ENCODE data around the gene ITGAV. TPM values are rescaled to one million over a fixed set of nuclear protein-coding genes. Genes with fewer than 3 reads are reported as not detected.
A peak's percentile ranks its signal among the peaks of the same experiment; 100 is the strongest.

The ITGAV gene
- polyA plus RNA-seq, 3 donors from 2014 or later, result 1.3 to 4.0 (median 3.3) TPM

GRCh38 chr2:186636800-186637496 is 47.1 kb downstream of the ITGAV start:
- no peaks in the 10 kb centered on the region for H3K9me3 Mint-ChIP-seq
- peaks cover 4 to 18% (median 7%) of the 10 kb centered on the region in 3 donors for H3K36me3 Mint-ChIP-seq
- H3K27me3 Mint-ChIP-seq (ENCODE audit: low read depth in 3 of 3), result no peaks in the 10 kb centered on the region
- DNase-seq, result no peak
- H3K4me1 Mint-ChIP-seq, result no peaks in the 10 kb centered on the region
- H3K4me3 Mint-ChIP-seq, result no peak overlapping the region
- no peak overlapping the region for H3K27ac Mint-ChIP-seq

- Mint-ChIP-seq H3K4me3 (no peak overlapping the region), H3K27me3 (ENCODE audit: low read depth in 3 of 3) (no peaks in the 10 kb centered on the region), H3K9me3 (no peaks in the 10 kb centered on the region), H3K27ac (no peak overlapping the region), H3K4me1 (no peaks in the 10 kb centered on the region), H3K36me3 (peaks cover 4 to 18% (median 7%) of the 10 kb centered on the region in 3 donors)
- no peak for DNase-seq
Measured at GRCh38 chr2:186637497-186637800, 47.6 kb downstream of the ITGAV start.

- H3K4me1 Mint-ChIP-seq, result no peaks in the 10 kb centered on the region
- H3K27me3 Mint-ChIP-seq (ENCODE audit: low read depth in 3 of 3), result no peaks in the 10 kb centered on the region
- no peak overlapping the region for H3K27ac Mint-ChIP-seq
- peaks cover 4 to 22% (median 14%) of the 10 kb centered on the region in 3 donors for H3K36me3 Mint-ChIP-seq
- no peak for DNase-seq
- no peak overlapping the region for H3K4me3 Mint-ChIP-seq
- no peaks in the 10 kb centered on the region for H3K9me3 Mint-ChIP-seq
Measured at GRCh38 chr2:186639939-186640338, 50.1 kb downstream of the ITGAV start.

GRCh38 chr2:186641132-186641806 is 51.4 kb downstream of the ITGAV start:
- H3K27ac Mint-ChIP-seq, result no peak overlapping the region
- no peaks in the 10 kb centered on the region for H3K27me3 Mint-ChIP-seq (ENCODE audit: low read depth in 3 of 3)
- no peak for DNase-seq
- H3K4me3 Mint-ChIP-seq, result no peak overlapping the region
- H3K36me3 Mint-ChIP-seq, result peaks cover 4 to 22% (median 14%) of the 10 kb centered on the region in 3 donors
- no peaks in the 10 kb centered on the region for H3K4me1 Mint-ChIP-seq
- no peaks in the 10 kb centered on the region for H3K9me3 Mint-ChIP-seq

GRCh38 chr2:186641807-186642321 is 52.0 kb downstream of the ITGAV start:
- Mint-ChIP-seq H3K9me3 (no peaks in the 10 kb centered on the region), H3K4me1 (no peaks in the 10 kb centered on the region), H3K36me3 (peaks cover 4 to 20% (median 12%) of the 10 kb centered on the region in 3 donors), H3K27me3 (ENCODE audit: low read depth in 3 of 3) (no peaks in the 10 kb centered on the region), H3K27ac (no peak overlapping the region), H3K4me3 (no peak overlapping the region)
- DNase-seq, result peak; percentile 22 to 35 (median 26)

- Mint-ChIP-seq H3K36me3 (peaks cover 0 to 11% (median 9%) of the 10 kb centered on the region in 3 donors), H3K27me3 (ENCODE audit: low read depth in 3 of 3) (no peaks in the 10 kb centered on the region), H3K27ac (no peak overlapping the region), H3K4me3 (no peak overlapping the region), H3K4me1 (no peaks in the 10 kb centered on the region), H3K9me3 (no peaks in the 10 kb centered on the region)
- no peak for DNase-seq
Measured at GRCh38 chr2:186644791-186645190, 54.9 kb downstream of the ITGAV start.

- H3K27ac Mint-ChIP-seq, result no peak overlapping the region
- H3K36me3 Mint-ChIP-seq, result peaks cover 0 to 7% (median 4%) of the 10 kb centered on the region in 3 donors
- H3K9me3 Mint-ChIP-seq, result no peaks in the 10 kb centered on the region
- H3K4me3 Mint-ChIP-seq, result no peak overlapping the region
- no peak for DNase-seq
- H3K27me3 Mint-ChIP-seq (ENCODE audit: low read depth in 3 of 3), result no peaks in the 10 kb centered on the region
- no peaks in the 10 kb centered on the region for H3K4me1 Mint-ChIP-seq
Measured at GRCh38 chr2:186645999-186646398, 56.1 kb downstream of the ITGAV start.

- Mint-ChIP-seq H3K36me3 (peaks cover 0 to 5% (median 4%) of the 10 kb centered on the region in 3 donors), H3K4me3 (no peak overlapping the region), H3K9me3 (no peaks in the 10 kb centered on the region), H3K27ac (no peak overlapping the region), H3K4me1 (no peaks in the 10 kb centered on the region), H3K27me3 (ENCODE audit: low read depth in 3 of 3) (no peaks in the 10 kb centered on the region)
- DNase-seq, result no peak
Measured at GRCh38 chr2:186648130-186648529, 58.3 kb downstream of the ITGAV start.

- peaks cover 21 to 26% (median 24%) of the 10 kb centered on the region in 3 donors for H3K36me3 Mint-ChIP-seq
Measured at GRCh38 chr2:186653511-186653910, 63.7 kb downstream of the ITGAV start.

GRCh38 chr2:186659383-186659782 is 69.5 kb downstream of the ITGAV start:
- H3K4me3 Mint-ChIP-seq, result no peak overlapping the region
- DNase-seq, result no peak
- no peaks in the 10 kb centered on the region for H3K4me1 Mint-ChIP-seq
- peaks cover 24 to 45% (median 37%) of the 10 kb centered on the region in 3 donors for H3K36me3 Mint-ChIP-seq
- no peaks in the 10 kb centered on the region for H3K9me3 Mint-ChIP-seq
- H3K27ac Mint-ChIP-seq, result no peak overlapping the region
- H3K27me3 Mint-ChIP-seq (ENCODE audit: low read depth in 3 of 3), result no peaks in the 10 kb centered on the region

More at GRCh38 chr2:186653511-186653910, 63.7 kb downstream of the ITGAV start:
- Mint-ChIP-seq H3K27ac (no peak overlapping the region), H3K27me3 (ENCODE audit: low read depth in 3 of 3) (no peaks in the 10 kb centered on the region), H3K4me3 (no peak overlapping the region), H3K4me1 (no peaks in the 10 kb centered on the region), H3K9me3 (no peaks in the 10 kb centered on the region)
- no peak for DNase-seq

GRCh38 chr2:186664385-186665043 is 74.7 kb downstream of the ITGAV start:
- no peaks in the 10 kb centered on the region for H3K27me3 Mint-ChIP-seq (ENCODE audit: low read depth in 3 of 3)
- DNase-seq, result no peak
- no peak overlapping the region for H3K4me3 Mint-ChIP-seq
- peaks cover 24 to 50% (median 45%) of the 10 kb centered on the region in 3 donors for H3K36me3 Mint-ChIP-seq
- H3K4me1 Mint-ChIP-seq, result no peaks in the 10 kb centered on the region
- no peak overlapping the region for H3K27ac Mint-ChIP-seq
- no peaks in the 10 kb centered on the region for H3K9me3 Mint-ChIP-seq

- Mint-ChIP-seq H3K4me1 (no peaks in the 10 kb centered on the region), H3K9me3 (peaks cover 0 to 1% (median 0%) of the 10 kb centered on the region in 6 donors), H3K4me3 (no peak overlapping the region), H3K27ac (no peak overlapping the region), H3K36me3 (peaks cover 61 to 83% (median 71%) of the 10 kb centered on the region in 3 donors), H3K27me3 (ENCODE audit: low read depth in 3 of 3) (no peaks in the 10 kb centered on the region)
- DNase-seq, result no peak
Measured at GRCh38 chr2:186669146-186669545, 79.3 kb downstream of the ITGAV start.

GRCh38 chr2:186670831-186671230 is 81.0 kb downstream of the ITGAV start:
- H3K27me3 Mint-ChIP-seq (ENCODE audit: low read depth in 3 of 3), result no peaks in the 10 kb centered on the region

GRCh38 chr2:186675380-186675779 is 85.5 kb downstream of the ITGAV start:
- H3K9me3 Mint-ChIP-seq, result peaks cover 0 to 1% (median 0%) of the 10 kb centered on the region in 6 donors
- H3K27ac Mint-ChIP-seq, result no peak overlapping the region
- no peak overlapping the region for H3K4me3 Mint-ChIP-seq
- DNase-seq, result no peak
- no peaks in the 10 kb centered on the region for H3K27me3 Mint-ChIP-seq (ENCODE audit: low read depth in 3 of 3)
- H3K36me3 Mint-ChIP-seq, result peaks cover 49 to 71% (median 53%) of the 10 kb centered on the region in 3 donors
- H3K4me1 Mint-ChIP-seq, result no peaks in the 10 kb centered on the region

More at GRCh38 chr2:186670831-186671230, 81.0 kb downstream of the ITGAV start:
- no peak overlapping the region for H3K4me3 Mint-ChIP-seq
- DNase-seq, result no peak
- no peaks in the 10 kb centered on the region for H3K4me1 Mint-ChIP-seq
- peaks cover 67 to 83% (median 68%) of the 10 kb centered on the region in 3 donors for H3K36me3 Mint-ChIP-seq
- H3K9me3 Mint-ChIP-seq, result peaks cover 0 to 1% (median 0%) of the 10 kb centered on the region in 6 donors
- H3K27ac Mint-ChIP-seq, result no peak overlapping the region

All from immature natural killer cell (primary cell).